Measurements from ENCODE around the gene PTGDS.

- TF ChIP-seq CTCF (IDR thresholded peaks at IDR 0.05) (no peak), POLR2A (IDR thresholded peaks at IDR 0.05) (no peak)
Measured at GRCh38 chr9:136997371-136997770, 20.1 kb downstream of the PTGDS start.

Data from breast epithelium (tissue), 3 donors.